B cell (primary cell): ENCODE data around the gene TFF1. TPM values are rescaled to one million over a fixed set of nuclear protein-coding genes. Genes with fewer than 3 reads are reported as not detected.

Experiments used
- ATAC-seq: fragments of 200-7000 bp; cut with Tn5 transposase; one replicate; pipeline ENCODE4 v1.10.0; 2021; ENCODE audit warnings: low read depth, mild to moderate bottlenecking, moderate number of reproducible peaks, moderate library complexity
- CTCF ChIA-PET: fragments of 350-600 bp; sonication (Branson Sonifier 250); formaldehyde crosslinking; loops from one replicate; lab custom pipeline; 2021; ENCODE audit warnings: antibody characterized with exemption, inconsistent platforms; lab: Charles Lee
- POLR2A ChIA-PET: fragments of 350-600 bp; sonication (Branson Sonifier 250); formaldehyde crosslinking; loops from one replicate; lab custom pipeline; 2021; ENCODE audit warnings: antibody characterized with exemption; lab: Charles Lee
- DNase-seq: peaks from one replicate; pipeline ENCODE4 v3.0.0; 2013
- H2AFZ ChIP-seq: 2 replicates; pipeline ENCODE4 v1.6.1; 2012; ENCODE audit warnings: mild to moderate bottlenecking, low read depth, low read length; ENCODE audit not compliant: insufficient read depth, poor library complexity, severe bottlenecking
- H3K27ac ChIP-seq, 2 donors: 1 replicate in 1 of 2; 2 replicates in 1 of 2; pipeline ENCODE4 v1.5.1; 2012 to 2013; ENCODE audit warnings: low read length in 2 of 2, mild to moderate bottlenecking in 2 of 2, moderate library complexity in 1 of 2
- H3K27me3 ChIP-seq, 4 experiments: fragments of 200-600 bp in 1 of 4; sonication (generic) in 1 of 4; replicated peaks in 1 of 4; 1 replicate in 2 of 4; 2 replicates in 2 of 4; pipeline versions ENCODE4 v1.6.1 to v1.7.0; 2013 to 2016; ENCODE audit warnings: low read length in 3 of 4, mild to moderate bottlenecking in 2 of 4, mixed read lengths in 1 of 4, moderate library complexity in 1 of 4; ENCODE audit not compliant: insufficient read depth in 4 of 4, control insufficient read depth in 3 of 4; ENCODE audit errors: control extremely low read depth in 1 of 4
- H3K36me3 ChIP-seq, 2 experiments: replicated peaks in 1 of 2; 1 replicate in 1 of 2; 2 replicates in 1 of 2; pipeline versions ENCODE4 v1.6.1 to v1.7.1; 2013; ENCODE audit warnings: low read length in 1 of 2; ENCODE audit not compliant: insufficient read depth in 2 of 2, control insufficient read depth in 1 of 2; ENCODE audit errors: control extremely low read depth in 1 of 2, extremely low read depth in 1 of 2
- H3K4me1 ChIP-seq, 2 donors: fragments of 200-600 bp in 1 of 2; sonication (generic) in 1 of 2; 1 replicate in 1 of 2; 2 replicates in 1 of 2; pipeline versions ENCODE4 v1.5.1 to v1.6.1; 2013 to 2017; ENCODE audit warnings: low read length in 2 of 2; ENCODE audit not compliant: control insufficient read depth in 2 of 2, insufficient read depth in 2 of 2
- H3K4me2 ChIP-seq: replicated peaks from 2 replicates; pipeline ENCODE3; 2012; ENCODE audit warnings: mild to moderate bottlenecking, low read depth, low read length; ENCODE audit not compliant: poor library complexity, severe bottlenecking
- H3K4me3 ChIP-seq, 5 experiments: fragments of 200-600 bp in 1 of 5; sonication (generic) in 1 of 5; 1 replicate in 3 of 5; 2 replicates in 2 of 5; pipeline versions ENCODE4 v1.5.1 to v1.7.0; 2011 to 2016; ENCODE audit warnings: low read length in 4 of 5, mild to moderate bottlenecking in 4 of 5, low read depth in 2 of 5, control low read depth in 1 of 5, moderate library complexity in 1 of 5; ENCODE audit not compliant: insufficient read depth in 1 of 5; ENCODE audit errors: control extremely low read depth in 1 of 5, extremely low read depth in 1 of 5
- H3K79me2 ChIP-seq: fragments of 200-600 bp; sonication (generic); one replicate; pipeline ENCODE4 v1.6.0; 2016; ENCODE audit warnings: low read length; ENCODE audit not compliant: control insufficient read depth, insufficient read depth
- H3K9ac ChIP-seq: fragments of 200-600 bp; sonication (generic); 2 replicates; pipeline ENCODE4 v1.6.1; 2017; ENCODE audit warnings: mild to moderate bottlenecking, low read length, moderate library complexity
- H3K9me3 ChIP-seq, 3 donors: one replicate each; pipeline versions ENCODE4 v1.6.1 to v1.7.1; 2013; ENCODE audit warnings: low read length in 2 of 3; ENCODE audit not compliant: control insufficient read depth in 2 of 3, insufficient read depth in 1 of 3; ENCODE audit errors: control extremely low read depth in 1 of 3
- H4K20me1 ChIP-seq: 2 replicates; pipeline ENCODE4 v1.6.0; 2012; ENCODE audit warnings: mild to moderate bottlenecking, low read length; ENCODE audit not compliant: insufficient read depth, control insufficient read depth, poor library complexity, severe bottlenecking
- H3K27ac Mint-ChIP-seq: one replicate; pipeline ENCODE4 v1.8.0; 2021; ENCODE audit warnings: mixed read lengths
- H3K27me3 Mint-ChIP-seq: one replicate; pipeline ENCODE4 v1.8.0; 2021; ENCODE audit warnings: mixed read lengths
- H3K4me1 Mint-ChIP-seq: one replicate; pipeline ENCODE4 v1.8.0; 2021; ENCODE audit warnings: mixed read lengths
- H3K4me3 Mint-ChIP-seq: one replicate; pipeline ENCODE4 v1.8.0; 2021; ENCODE audit warnings: mixed read lengths
- H3K9me3 Mint-ChIP-seq: one replicate; pipeline ENCODE4 v1.8.0; 2022; ENCODE audit warnings: mixed read lengths; ENCODE audit not compliant: insufficient read depth
- EZH2 ChIP-seq: IDR thresholded peaks from 2 replicates; pipeline ENCODE4 v1.6.1; 2012; ENCODE audit warnings: borderline replicate concordance, low read depth, mild to moderate bottlenecking, moderate library complexity, low read length; ENCODE audit not compliant: insufficient read depth, poor library complexity, severe bottlenecking
- WGBS: methylation state at CpG from one replicate; pipeline ENCODE4 v1.1.5; 2013; ENCODE audit warnings: missing lambda C conversion rate; ENCODE audit not compliant: insufficient coverage; 5-methylcytosine and 5-hydroxymethylcytosine counted together
- intact Hi-C: fragments of 100-400 bp; cut with micrococcal nuclease; formaldehyde crosslinking; loops from one replicate; pipeline ENCODE4 v1.10.0; 2022
- polyA plus RNA-seq: library from polyadenylated mRNA; depleted of rRNA; stranded (reverse); fragments of >200 nt; gene quantifications from 2 replicates; pipeline ENCODE4 v1.2.3, GENCODE V29; 2012
- total RNA-seq, 2 donors: library from RNA; stranded (reverse); fragments of 120-200 nt in 1 of 2; gene quantifications; 1 replicate in 1 of 2; 2 replicates in 1 of 2; pipeline versions ENCODE4 v1.2.3 to v1.2.4, GENCODE V29; 2013 to 2022
- TF ChIP-seq, protein P1 (sequence below): fragments of 200-600 bp; IDR thresholded peaks from one replicate; pipeline ENCODE4 v1.8.0; 2022; ENCODE audit warnings: antibody characterized with exemption, mild to moderate bottlenecking

Gene TFF1
- total and polyA plus RNA-seq, 2 donors (not counting 1 experiment from before 2014, with no cell fraction given), result not detected

DNA sequence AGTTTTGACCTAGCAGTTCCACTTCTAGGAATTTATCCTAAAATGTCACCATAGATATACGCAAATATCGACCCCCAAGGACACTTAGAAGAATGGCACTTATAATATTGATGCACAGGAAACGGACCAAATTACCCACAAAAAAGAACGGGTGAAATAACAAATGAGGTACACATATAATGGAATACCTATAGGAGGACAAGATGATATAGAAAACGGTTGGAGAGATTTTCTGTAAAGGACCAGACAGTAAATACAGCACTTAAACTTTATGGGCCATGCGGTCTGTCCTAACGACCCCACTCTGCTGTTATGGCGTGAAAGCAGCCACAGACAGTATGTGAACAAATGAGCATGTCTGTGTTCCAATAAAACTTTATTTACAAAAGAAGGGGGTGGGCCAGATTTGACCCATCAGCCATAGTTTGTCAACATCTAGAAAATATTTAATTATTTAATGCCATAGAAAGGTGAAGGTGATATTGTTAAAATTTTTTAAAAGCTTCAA is 27.2 kb upstream of the TFF1 start:
- WGBS, result no CpG with 5 or more reads among the region's 8 CpGs
- peaks cover 14% of the 10 kb centered on the region for H3K27me3 Mint-ChIP-seq
- Histone ChIP-seq H3K4me2 (peak overlapping the region; percentile 43), H3K79me2 (no peaks in the 10 kb centered on the region), H3K27me3 (peaks cover 0 to 6% (median 0%) of the 10 kb centered on the region in 4 experiments), H3K4me3 (no peak overlapping the region), H3K9ac (no peak overlapping the region), H3K4me1 (peaks cover 9 to 21% of the 10 kb centered on the region in 2 donors), H3K27ac (no peak overlapping the region), H3K9me3 (peaks cover 0 to 1% (median 0%) of the 10 kb centered on the region in 3 donors), H3K36me3 (no peaks in the 10 kb centered on the region), H2AFZ (no peak overlapping the region), H4K20me1 (no peaks in the 10 kb centered on the region)
- peak overlapping the region; percentile 43 for H3K27ac Mint-ChIP-seq
- peaks cover 45% of the 10 kb centered on the region for H3K4me1 Mint-ChIP-seq
- H3K4me3 Mint-ChIP-seq, result peak overlapping the region; percentile 51
- DNase-seq, result no peak
- H3K9me3 Mint-ChIP-seq, result no peaks in the 10 kb centered on the region
- ChIA-PET CTCF (interaction anchor here (0.7 to 1.4 kb wide), 2 partner anchors 15 to 143 kb away, joined by 3 to 5 read pairs; no protein-coding TSS in a partner anchor), POLR2A (no interaction called here)
- no peak for ATAC-seq
- no peak for TF ChIP-seq EZH2
- TF ChIP-seq, protein P1, sequence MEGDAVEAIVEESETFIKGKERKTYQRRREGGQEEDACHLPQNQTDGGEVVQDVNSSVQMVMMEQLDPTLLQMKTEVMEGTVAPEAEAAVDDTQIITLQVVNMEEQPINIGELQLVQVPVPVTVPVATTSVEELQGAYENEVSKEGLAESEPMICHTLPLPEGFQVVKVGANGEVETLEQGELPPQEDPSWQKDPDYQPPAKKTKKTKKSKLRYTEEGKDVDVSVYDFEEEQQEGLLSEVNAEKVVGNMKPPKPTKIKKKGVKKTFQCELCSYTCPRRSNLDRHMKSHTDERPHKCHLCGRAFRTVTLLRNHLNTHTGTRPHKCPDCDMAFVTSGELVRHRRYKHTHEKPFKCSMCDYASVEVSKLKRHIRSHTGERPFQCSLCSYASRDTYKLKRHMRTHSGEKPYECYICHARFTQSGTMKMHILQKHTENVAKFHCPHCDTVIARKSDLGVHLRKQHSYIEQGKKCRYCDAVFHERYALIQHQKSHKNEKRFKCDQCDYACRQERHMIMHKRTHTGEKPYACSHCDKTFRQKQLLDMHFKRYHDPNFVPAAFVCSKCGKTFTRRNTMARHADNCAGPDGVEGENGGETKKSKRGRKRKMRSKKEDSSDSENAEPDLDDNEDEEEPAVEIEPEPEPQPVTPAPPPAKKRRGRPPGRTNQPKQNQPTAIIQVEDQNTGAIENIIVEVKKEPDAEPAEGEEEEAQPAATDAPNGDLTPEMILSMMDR, result no peak
- intact Hi-C loops, result loop anchor here (2.0 kb wide), 1 partner anchor 21 kb away; no protein-coding TSS in a partner anchor

DNA sequence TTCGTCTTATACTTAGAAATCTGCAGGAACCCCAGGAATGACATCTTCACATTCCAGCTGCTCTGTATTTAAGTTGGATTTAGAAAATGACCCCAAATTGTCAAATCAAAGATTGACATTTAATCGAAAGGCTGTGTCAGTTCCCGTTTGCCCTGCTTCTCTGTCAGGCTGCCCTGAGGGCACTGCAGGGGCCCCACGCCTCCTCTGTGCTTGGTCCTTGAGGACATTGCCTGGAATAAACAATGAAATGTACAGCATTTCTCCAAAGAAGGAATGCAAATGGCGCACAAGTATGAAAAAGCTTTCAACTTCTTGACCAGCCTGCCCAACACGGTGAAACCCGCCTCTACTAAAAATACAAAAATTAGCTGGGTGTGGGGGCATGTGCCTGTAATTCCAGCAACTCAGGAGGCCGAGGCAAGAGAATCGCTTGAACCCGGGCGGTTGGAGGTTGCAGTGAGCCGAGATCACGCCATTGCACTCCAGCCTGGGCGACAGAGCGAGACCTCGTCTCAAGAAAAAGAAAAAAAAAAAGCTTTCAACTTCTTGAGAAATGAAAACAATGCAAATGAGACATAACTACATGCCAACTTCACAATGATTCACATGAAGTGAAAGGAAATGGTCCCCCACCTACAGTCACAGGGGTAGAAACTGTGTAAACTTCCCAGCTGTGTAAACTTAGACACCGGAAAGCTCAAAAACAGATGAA is 26.6 kb upstream of the TFF1 start:
- DNase-seq (peak; percentile 60), ATAC-seq (peak; percentile 78)
- H3K27me3 Mint-ChIP-seq, result peaks cover 18% of the 10 kb centered on the region
- Histone ChIP-seq H3K27me3 (peaks cover 0 to 7% (median 0%) of the 10 kb centered on the region in 4 experiments), H2AFZ (no peak overlapping the region), H3K4me3 (no peak overlapping the region), H3K27ac (no peak overlapping the region), H4K20me1 (no peaks in the 10 kb centered on the region), H3K9ac (no peak overlapping the region), H3K4me2 (peak overlapping the region; percentile 43), H3K79me2 (no peaks in the 10 kb centered on the region), H3K36me3 (no peaks in the 10 kb centered on the region), H3K9me3 (peaks cover 0 to 1% (median 0%) of the 10 kb centered on the region in 3 donors), H3K4me1 (peaks cover 9 to 21% of the 10 kb centered on the region in 2 donors)
- TF ChIP-seq EZH2, result no peak
- TF ChIP-seq, protein P1, result no peak
- H3K9me3 Mint-ChIP-seq, result no peaks in the 10 kb centered on the region
- intact Hi-C loops, result loop anchor here (2.0 kb wide), 1 partner anchor 22 kb away; no protein-coding TSS in a partner anchor
- 76% methylated on average over 9 of the region's 17 CpGs for WGBS
- peak overlapping the region; percentile 51 for H3K4me3 Mint-ChIP-seq
- peaks cover 40% of the 10 kb centered on the region for H3K4me1 Mint-ChIP-seq
- peak overlapping the region; percentile 43 for H3K27ac Mint-ChIP-seq
- ChIA-PET POLR2A (no interaction called here), CTCF (interaction anchor here (0.7 to 1.4 kb wide), 4 partner anchors 14 to 144 kb away, joined by 3 to 5 read pairs (median 3); no protein-coding TSS in a partner anchor)
